GM19240 (cell line): ENCODE measurements around the gene OTOF.

Experiments used
- DNase-seq: peaks from one replicate; pipeline ENCODE4 v3.0.0; 2011; ENCODE audit warnings: low spot score; ENCODE audit not compliant: insufficient read length

OTOF gene

GRCh38 chr2:26477911-26478253, at the start of gene OTOF:
Gene OTOF (minus strand): TSS chr2:26478124.
- DNase-seq: no peak

GRCh38 chr2:26526589-26526988, 48.7 kb upstream of the OTOF start:
- DNase-seq: no peak

- DNase-seq: no peak
Observed at GRCh38 chr2:26526105-26526504, 48.2 kb upstream of the OTOF start.

GRCh38 chr2:26523750-26524149, 45.8 kb upstream of the OTOF start:
- DNase-seq: no peak

GRCh38 chr2:26522751-26523171, 44.8 kb upstream of the OTOF start:
- no peak for DNase-seq

- DNase-seq: no peak
Observed at GRCh38 chr2:26522325-26522724, 44.4 kb upstream of the OTOF start.

GRCh38 chr2:26521913-26522180, 43.9 kb upstream of the OTOF start:
- DNase-seq: no peak

- DNase-seq: no peak
Observed at GRCh38 chr2:26521054-26521912, 43.4 kb upstream of the OTOF start.

GRCh38 chr2:26520148-26520449, 42.2 kb upstream of the OTOF start:
- no peak for DNase-seq

DNA sequence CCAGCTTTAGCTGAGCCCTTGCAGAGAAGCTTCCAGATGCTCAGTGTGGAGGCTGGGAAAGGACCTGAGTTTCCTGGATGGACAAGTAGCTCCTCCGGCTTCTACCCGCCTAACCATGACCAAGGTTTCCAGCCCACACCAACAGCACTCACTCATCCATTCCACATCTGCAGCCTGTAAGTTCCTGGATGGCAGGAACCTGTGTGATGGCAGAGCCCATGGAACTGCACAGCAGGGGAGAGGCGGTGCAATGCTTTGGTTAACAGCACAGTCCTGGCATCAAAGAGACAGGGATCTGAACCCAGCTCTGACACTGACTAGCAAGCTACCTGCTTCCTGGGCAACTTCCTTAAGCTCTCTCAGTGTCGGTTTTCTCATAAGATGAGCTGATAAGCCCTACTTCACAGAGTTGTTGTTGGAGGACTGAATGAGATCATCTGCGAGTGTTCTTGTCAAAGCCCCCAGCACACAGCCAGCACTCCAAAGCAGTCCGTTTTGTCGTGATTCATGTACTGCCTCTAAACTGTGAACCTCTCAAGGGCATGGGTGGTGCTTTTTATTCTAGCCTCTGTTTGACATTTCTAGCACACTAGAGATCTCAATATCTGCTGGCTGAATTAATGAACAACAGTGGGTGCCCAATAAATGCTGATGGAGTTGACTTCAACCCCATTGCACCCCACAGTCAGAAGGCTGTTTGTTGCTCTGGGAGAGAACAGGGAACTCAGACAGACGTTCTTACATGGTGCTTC, 41.6 kb upstream of the OTOF start:
- DNase-seq: no peak

DNA sequence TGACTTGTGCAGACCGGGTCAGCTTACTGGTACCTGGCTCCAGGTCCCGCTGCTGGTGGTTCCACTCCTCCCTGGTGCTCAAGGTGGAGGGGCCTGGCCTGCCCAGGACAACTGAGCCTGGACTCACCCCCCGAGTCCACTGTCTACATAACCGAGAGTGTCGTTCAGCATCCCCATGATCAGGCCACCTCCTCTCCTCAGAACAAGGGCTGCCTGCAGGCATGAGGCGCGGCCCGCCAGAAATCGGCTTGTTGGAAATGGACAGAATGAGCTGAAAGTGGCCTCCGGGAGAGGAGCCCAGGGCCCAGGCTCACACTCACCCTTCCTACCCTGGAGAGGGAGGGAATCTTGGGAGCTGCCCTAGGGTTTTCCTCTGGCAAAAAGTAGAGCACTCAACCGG, 38.9 kb upstream of the OTOF start:
- no peak for DNase-seq

DNA sequence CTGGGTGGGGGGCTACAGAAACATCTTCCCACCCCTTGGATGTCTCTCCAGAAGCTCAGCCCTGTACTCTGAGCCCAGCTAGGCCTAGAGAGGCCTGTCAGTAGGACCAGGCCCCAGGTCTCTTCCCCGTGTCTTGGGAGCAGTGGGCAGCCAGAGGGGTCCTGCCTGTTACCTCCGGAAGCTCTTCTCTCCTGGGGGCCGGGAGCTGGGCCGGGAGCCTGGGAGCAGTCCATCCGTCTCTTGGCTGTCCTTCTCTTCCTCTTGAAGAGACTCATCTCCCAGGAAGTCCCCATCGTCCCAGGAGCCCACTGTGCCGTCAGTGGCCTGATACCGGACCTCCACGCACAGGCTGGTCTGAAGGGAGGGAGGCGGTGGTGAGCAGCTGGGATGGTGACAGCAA, 38.3 kb upstream of the OTOF start:
- DNase-seq: no peak

GRCh38 chr2:26515771-26516170, 37.8 kb upstream of the OTOF start:
- no peak for DNase-seq

DNA sequence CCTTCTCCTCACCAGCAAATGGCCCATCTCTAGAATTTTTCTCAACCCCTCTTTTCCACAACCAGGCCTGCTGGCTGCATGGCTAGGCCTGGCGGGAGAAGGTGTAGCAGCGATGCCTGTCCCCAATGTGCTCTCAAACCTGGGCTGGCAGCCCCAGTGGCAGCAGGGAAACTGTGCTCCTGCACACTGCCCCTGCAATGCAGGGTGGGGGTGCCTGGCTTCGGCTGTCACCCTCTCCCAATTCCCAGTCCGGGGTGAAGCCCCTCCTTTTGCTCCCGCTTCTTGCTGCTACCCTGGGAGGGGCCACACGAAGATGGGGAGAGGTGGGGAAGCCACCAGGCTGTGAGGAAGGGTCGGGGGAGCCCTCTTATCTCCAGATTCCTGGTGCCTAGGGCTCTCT, 36.1 kb upstream of the OTOF start:
- no peak for DNase-seq

DNA sequence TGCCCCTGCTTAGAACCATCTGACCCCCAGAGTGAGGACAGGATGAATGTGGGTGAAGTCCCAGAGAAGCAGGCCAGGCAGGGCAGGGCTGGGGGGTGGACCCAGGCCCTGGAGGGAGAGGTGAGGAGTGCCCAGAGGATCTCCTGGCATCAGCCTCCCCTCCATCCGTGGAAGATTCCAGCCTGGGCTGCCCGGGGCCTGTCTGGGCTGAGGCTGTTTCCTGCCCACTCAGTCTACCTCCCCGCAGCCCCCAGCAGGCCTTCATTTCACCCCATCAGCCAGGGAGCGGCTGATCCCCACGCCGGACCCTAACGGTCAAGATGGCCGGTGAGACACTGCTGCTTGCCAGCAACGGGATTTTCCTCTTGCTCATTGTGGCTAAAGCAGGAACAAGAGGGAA, 35.3 kb upstream of the OTOF start:
- DNase-seq: no peak

DNA sequence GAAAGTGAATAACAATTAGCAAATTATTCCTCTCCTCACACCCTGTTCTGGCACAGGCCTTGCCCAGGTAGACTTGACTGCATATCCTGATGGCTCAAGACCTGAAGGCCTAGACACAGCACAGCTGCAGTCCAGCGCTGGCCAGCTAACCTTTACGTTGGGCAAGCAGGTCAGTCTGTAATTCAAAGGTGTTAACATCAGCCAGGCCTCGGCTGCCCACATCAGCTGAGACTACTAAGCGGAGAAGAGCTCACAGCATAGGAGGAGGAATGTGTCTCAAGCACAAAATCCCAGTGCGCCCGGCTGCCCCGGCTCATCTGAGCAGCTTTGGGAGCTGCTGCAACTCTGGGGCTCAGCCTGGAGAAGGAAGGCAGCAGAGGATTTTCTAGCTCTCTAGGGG, 33.5 kb upstream of the OTOF start:
- DNase-seq: no peak

DNA sequence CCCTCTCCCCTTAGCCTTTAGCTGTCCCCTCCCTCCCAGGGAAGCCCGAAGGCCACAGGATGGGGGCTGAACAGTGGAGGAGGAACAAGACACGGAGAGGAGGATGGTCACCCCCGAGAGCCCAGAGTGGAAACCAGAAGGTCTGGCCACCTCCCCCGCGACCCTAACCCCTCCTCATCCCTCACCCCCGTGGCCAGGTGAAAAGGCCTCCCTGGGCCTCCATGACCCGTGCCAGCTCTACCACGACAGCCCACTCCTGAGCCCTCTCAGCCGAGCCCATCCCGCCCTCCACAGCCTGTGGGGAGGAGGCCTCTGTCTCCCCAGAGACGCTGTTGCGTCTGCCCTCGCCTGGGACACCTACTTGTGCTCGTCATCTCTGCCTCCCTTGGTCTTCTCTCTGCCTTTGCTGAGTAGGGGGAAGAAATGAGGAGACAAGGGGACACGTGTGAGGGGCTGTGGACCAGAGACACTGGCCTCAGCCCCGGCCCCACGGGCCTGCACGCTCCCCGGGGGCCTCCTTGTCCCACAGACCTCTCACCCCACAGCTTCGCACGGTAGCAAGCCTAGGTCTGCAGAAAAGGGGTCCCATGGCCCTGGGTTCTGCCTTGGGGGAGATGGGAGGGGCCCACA, 32.5 kb upstream of the OTOF start:
- DNase-seq: no peak

DNA sequence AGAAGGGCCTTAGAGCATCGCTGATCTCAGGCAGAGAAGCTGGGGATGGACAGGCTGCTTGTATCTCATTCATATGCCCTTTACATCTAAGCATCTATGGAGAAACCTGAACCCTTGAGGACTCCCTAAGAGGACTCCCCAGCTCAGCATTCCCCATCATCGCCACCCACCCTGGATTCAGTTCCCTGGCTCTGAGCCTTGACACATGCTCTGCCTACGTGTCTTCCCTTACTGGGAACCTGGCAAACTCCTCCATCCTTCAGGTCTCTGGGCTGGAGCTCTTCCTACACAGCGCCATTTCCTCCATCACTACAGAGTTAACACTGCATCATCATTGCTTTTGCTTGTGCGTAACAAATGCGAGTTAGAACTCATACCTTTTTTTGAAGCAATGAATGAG, 31.2 kb upstream of the OTOF start:
- DNase-seq: no peak

DNA sequence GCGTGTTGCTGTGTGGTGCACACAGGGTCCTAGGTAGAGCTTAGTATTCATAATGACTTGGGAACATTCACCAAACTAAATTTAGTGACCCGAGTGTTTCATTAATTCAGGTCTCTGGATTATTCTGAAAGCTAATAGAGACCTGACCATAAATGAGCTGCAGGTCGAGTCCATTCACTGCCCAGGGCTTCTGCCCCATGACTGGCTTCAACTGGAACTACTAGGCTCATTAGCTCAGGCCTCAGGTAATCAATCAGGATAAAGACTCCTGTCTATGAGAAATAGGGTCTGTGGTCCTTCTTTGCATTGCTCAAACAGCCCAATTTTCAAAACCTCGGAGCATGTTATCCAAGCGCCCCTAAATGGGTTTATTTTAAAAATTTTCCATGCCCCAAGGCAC, 30.0 kb upstream of the OTOF start:
- no peak for DNase-seq

DNA sequence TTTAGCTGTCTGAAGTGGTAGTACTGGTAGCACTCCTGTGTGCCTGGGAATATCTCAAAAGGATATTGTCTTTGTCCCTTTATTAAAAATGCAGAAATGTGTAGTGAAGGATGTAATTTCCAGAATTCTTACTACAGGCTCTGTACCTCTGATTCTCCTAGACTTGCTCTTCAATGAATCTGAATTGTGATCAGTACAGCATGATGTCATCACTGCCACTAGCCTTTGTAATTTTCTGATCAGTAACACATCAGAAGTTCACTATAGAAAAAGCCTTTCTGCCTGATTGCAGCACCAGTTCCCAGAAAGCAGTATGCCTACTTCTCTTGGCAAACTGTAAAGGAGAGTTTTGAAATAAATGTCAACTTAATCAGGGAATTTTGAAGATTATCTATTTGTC, 29.2 kb upstream of the OTOF start:
- DNase-seq: no peak

- no peak for DNase-seq
Observed at GRCh38 chr2:26506279-26506678, 28.4 kb upstream of the OTOF start.

DNA sequence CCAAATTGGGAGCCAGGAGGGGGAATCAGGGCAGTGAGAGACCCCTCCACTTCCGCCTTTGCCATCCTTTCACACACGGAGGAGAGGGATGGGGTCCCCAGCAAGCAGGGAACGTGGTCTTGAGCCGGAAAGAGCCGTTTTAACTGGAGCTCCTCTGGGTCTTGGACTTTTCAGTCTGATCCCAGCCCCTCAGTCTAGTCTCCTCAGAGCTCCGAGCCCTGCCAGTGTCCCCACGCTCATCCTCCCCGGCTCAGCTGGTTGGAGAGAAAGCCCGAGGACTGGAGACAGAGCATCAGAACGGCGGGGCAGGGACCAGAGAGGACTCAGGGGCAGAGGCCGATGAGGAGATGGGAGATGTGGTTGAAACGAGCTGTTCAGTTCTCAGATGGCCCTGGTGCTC, 26.1 kb upstream of the OTOF start:
- DNase-seq: no peak
